Sciatic nerve (tissue), 2 donors: ENCODE data around the gene CALCA. TPM values are rescaled to one million over a fixed set of nuclear protein-coding genes. Genes with fewer than 3 reads are reported as not detected.
"Not testable (repeated sequence)": the region's sequence is repeated elsewhere in the genome, so short reads cannot be mapped to it uniquely, and the experiment has no call there.

ENCODE experiments used
- ATAC-seq: fragments of 200-7000 bp; cut with Tn5 transposase; one replicate; pipeline ENCODE4 v1.9.1; 2020; ENCODE audit warnings: mild to moderate bottlenecking, moderate library complexity
- DNase-seq: peaks from one replicate; pipeline ENCODE4 v3.0.0-alpha.2; 2020; ENCODE audit warnings: low spot score
- intact Hi-C: fragments of 100-400 bp; cut with DNase I; formaldehyde crosslinking; loops from one replicate; pipeline ENCODE4 v1.14.2; 2022
- total RNA-seq: library from RNA; stranded (reverse); fragmentation: NEBNext Ultra II Directional; extraction: Animal tissue kit (Norgen Biotek cat#: 25700); gene quantifications from one replicate; pipeline ENCODE4 v1.2.1, GENCODE V29; 2021
- donor health status: DM: no; HTN: no; CAD: no.
- donor health status: DM: no; HTN: no; CAD: no.

CALCA gene
- 0.67 TPM for total RNA-seq

DNA sequence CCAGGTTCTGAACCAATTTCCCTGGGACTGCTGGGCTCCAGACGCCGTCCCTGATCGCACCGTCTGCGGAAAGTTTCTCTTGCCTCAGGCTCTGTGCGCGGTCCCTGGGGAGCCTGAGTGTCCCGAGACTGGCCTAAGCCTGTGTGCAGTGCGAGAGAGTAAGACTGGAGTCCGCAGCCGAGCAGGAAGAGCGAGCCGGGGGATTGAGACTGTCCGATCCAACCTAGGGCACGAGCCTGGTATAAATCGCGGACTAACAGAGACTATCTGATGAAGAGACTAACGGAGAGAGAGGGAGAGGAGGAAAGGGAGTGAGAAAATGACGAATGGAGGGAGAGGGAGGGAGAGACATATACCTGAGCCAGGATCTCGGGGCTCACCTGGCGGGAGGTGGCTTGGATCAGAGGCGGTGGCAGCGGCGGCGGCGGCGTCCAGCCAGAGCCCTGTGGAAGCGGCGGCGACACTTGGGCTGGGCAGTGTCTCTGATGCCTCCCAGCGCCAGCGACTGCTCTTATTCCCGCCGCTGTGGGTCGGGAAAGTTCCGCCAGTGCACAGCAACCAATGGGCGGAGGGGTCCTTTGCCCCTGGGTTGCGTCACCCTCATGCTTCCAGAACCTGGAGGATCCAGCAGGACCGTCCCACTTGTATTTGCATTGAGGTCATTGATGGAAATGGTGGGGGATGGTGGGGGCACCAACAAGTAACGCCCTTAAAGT lies at the start of gene CALCA:
Gene CALCA, minus strand, starts transcription at position 487 of the 716 bp plus-strand sequence. CDS start 1,159 bp downstream, outside the sequence.
- intact Hi-C loops = no loop called here
- ATAC-seq = no peak
- DNase-seq = no peak

- DNase-seq (no peak), ATAC-seq (no peak)
- intact Hi-C loops = no loop called here
Measured at GRCh38 chr11:15016200-15016599, 44.0 kb upstream of the CALCA start.

DNA sequence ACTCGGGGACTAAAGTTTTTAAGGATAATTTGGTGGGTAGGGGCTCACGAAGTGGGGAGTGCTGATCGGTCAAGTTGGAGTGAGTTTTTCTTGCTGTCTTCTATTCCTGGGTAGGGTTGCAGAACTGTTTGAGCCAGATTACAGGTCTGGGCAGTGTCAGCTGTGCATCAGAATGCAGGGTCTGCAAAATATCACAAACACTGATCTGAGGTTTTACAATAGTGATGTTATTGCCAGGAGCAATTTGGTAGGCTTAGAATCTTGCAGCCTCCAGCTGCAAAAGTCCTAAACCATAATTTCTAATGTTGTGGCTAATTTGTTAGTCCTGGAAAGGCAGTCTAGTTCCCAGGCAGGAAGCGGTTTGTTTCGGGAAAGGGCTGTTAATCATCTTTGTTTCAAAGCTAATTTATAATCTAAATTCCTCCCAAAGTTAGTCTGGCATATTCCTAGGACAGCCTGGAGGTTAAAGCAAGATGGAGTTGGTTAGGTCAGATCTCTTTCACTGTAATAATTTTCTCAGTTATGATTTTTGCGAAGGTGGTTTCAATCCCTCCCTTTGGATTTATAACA lies 39.7 kb upstream of the CALCA start:
- DNase-seq (no peak), ATAC-seq (no peak)
- intact Hi-C loops = no loop called here

DNA sequence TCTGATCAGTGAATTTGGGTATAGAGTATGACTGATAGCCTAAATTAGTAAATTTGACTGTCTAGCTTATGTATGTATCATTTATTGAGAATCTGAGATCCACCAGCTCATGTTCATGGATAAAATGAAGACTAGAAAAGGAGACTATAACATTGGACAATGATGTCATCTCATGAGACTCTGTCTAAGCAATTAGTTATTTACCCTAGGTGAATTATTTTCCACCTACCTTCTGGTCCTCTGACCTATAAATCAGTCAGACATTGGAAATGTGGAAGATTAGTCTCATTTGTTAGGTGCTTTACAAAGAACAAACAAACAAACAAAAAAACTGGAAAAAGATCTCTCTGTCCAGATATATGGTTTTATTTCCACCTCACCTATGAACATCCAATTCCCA lies 38.7 kb upstream of the CALCA start:
- ATAC-seq (no peak), DNase-seq (no peak)
- intact Hi-C loops = no loop called here

DNA sequence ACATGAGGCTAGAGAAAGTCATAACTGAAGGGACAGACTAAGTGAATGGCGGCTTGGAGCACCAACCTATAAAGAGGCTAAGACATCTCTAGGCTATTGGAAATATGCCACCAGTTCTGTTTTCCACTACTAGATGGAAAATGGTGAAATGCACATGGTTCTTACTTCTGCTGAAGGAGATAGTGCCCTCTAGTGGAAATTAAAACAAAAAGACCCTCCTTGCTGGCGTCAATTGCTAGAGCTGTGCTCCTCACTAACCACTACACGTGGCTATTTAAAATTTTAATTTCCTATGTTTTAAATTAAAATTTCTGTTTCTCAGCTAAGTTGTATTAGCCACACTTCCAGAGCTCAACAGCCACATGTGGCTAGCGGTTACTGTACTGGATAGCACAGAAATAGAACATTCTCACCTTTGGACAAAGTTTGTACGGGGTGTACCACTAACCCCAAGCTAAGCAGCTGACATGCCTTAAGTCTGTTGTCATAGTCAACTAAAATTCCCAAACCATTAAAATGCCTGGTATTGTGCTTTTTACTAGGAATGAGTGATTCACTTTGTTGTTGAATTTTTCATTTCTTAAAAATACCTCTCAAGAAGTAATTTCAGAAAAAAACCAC lies 34.1 kb upstream of the CALCA start:
- DNase-seq = no peak
- no peak for ATAC-seq
- intact Hi-C loops = no loop called here

DNA sequence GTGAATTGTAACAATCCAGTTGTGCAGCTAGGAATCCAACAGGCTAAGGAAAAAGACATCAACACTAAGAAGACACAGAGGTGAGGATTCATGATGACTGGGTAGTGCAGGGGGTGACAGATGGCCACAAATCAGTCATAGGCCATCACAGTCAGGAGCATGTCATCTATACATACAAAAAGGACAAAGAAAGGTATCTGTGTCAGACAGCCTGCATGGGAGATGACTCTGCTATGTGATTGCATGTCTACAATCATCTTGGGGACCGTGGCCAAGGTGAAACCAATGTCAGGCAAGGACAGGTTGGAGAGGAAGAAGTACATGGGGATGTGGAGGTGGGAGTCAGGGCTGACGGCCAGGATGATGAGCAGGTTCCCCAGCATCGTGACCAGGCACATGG lies 16.0 kb upstream of the CALCA start:
- intact Hi-C loops, ATAC-seq, DNase-seq: not testable (repeated sequence)

DNA sequence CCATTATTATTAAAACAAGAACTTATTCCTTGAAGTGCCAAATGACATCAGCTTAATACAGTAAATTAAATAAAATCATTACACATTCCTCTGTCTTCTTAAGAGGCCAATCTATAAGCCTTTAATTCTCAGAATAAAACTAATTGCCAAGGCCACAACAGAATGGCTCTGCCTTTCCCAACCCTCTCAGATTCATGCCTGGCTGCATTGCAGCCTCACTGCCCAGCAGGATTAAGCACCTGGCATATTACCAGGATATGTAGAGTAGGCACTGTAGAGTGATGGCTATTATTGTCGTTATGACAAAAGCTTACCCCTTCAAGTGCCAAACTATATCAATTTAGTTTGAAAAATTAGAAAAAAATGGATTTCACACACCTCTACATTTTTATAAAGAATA lies 9.4 kb upstream of the CALCA start:
- intact Hi-C loops = no loop called here
- ATAC-seq = no peak
- no peak for DNase-seq

DNA sequence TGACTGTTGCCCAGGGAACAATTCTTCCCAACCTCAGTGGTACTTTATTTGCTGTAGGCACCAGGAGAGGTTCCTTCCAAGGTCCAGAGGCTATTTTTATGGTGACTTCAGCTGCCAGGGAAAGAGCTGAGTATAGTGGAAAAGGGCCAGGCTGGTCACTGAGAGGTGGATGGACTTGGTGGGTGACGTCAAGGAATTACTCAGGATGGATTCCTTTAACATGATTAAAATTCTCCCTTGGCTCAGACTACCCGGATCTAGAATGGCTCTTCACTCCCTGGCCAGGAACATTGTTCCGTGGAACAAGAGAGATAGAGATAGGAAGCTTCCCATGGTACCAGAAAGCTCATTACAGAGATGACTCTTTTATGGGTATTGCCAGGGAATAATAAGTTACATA lies 8.7 kb upstream of the CALCA start:
- DNase-seq = no peak
- intact Hi-C loops = no loop called here
- no peak for ATAC-seq

DNA sequence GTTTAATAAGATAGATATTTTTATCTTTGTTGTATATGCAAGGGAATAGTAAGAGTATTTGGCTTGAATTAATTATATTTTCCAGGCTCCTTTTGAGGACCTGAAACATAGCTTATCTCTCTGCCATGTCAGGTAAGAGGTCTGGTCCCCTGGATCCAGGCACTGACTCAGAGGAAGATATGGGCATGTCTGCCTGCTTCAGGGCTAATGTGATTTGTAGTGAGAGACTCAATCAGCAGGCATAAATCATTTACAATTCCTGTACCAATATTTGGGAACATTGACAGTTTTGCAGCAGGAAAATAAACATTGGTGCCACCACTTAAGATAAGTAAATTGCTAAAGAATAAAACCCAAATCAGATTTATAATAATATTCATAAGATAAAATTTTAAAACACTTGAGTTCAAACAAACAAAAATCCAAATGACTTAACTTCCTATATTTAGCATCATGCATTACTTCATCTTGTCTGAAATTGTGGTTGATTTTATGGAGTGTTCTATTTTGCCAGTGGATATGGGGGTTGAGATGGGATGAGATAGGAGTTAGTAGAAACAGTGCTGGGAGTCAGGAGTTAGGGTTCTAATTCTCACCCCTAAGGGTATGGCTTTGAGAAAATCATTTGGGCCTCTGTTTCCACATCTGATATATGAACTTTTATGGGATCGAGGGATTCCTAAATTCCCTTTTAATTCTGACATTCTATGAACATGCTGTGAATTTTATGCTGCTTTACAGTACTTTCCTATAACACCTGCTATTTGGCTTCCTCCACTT lies 5.1 kb upstream of the CALCA start:
- ATAC-seq (no peak), DNase-seq (no peak)
- intact Hi-C loops = no loop called here

GRCh38 chr11:14975252-14975587 lies 3.1 kb upstream of the CALCA start:
- intact Hi-C loops = no loop called here
- no peak for ATAC-seq

GRCh38 chr11:14974515-14975251 lies 2.5 kb upstream of the CALCA start:
- DNase-seq (no peak), ATAC-seq (peak; percentile 21)
- intact Hi-C loops = no loop called here

More at GRCh38 chr11:14975252-14975587, 3.1 kb upstream of the CALCA start:
- no peak for DNase-seq

GRCh38 chr11:14973621-14974514 lies 1.7 kb upstream of the CALCA start:
- DNase-seq (no peak), ATAC-seq (peak; percentile 29)
- intact Hi-C loops = no loop called here

DNA sequence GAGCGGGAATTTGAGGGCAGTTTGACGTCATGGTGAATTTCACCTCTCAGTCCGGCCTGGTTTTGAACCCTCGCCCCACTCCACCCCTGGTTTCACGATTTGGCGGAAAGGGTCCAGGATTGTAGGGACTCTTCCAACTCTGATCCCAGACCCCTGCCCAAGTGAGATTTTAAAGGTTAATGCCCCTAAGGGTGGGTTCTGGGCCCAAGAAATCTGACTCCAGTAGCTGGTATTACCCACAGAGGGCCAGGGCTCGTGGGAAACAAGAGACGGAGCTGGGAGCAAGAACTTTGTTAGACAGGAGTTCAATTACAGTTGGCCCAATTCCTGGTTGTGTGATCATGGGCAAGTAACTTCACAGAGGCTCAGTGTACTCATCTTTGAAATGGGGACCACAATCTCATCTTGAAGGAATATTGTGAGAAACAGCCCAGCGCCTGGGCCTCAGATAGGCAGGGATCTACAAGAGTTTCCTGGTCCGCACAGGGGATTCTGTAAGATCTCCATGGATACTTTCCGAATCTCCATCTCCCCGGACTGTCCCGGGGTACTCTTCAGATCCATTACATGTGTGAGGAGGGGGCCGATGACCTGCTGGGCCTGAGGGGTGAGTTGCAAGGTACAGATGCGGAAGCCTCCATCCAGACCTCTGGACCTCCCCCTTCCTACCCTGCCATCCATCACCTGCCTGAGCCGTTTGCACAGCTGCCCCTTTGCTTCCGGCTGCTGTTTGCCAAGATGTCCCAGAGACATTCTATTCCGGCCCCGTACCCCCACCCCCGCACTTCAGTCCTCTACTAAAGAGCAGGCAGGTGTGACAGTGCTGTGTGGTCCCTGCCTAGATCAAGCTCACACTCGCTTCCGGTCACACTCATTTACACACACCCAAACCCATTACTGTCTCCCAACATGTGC lies 687 bp upstream of the CALCA start:
- no peak for ATAC-seq
- intact Hi-C loops = no loop called here

DNA sequence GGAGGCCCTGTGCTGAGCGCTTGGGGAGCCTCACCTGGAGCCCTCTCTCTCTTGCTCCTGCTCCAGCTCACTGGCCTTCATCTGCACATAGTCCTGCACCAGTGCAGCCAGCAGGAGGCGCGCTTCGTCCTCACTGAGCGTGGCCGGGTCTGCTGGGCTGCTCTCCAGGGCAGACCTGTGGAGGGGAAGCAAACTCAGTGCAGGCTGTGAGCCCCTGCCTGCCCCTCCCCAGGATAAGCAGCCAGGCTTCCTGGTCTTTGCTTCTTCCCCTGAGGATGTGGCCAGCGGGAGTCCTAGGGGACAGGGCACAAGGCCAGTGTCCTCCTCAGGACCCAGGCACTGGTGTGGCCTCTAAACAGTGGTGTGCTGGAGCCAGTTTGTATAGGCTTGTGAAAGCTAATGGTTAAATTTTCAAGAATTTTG lies 2.2 kb downstream of the CALCA start:
- intact Hi-C loops = no loop called here
- DNase-seq (no peak), ATAC-seq (no peak)

More for the DNA sequence above, 687 bp upstream of the CALCA start:
- DNase-seq = no peak

DNA sequence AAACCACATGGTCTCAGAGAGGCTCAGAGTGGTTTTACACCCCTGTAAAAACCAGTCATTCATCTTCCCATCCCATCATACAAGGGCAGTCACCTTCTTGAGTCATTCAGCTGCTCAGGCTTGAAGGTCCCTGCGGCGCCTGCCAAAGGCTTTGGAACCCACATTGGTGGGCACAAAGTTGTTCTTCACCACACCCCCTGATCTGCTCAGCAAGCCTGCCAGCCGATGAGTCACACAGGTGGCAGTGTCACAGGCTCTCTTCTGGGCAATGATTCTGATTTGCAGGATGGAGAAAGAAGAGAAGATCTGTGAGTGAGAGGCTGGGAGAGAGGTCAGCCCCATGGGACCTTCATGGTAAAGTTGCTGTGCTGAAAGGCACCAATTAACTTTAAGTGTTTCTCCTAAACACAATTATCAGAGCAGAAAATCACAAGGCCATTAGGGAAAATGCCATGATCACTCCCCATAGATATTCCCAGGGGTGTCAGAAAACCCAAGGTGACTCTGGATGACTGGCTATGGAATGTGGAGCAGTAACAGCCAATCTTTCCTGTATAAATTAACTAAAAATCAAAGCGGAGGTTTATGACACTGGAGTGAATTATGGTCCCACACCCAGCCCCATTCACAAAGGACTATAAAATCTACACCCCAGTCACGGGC lies 4.4 kb downstream of the CALCA start:
- intact Hi-C loops = no loop called here
- ATAC-seq (no peak), DNase-seq (no peak)

DNA sequence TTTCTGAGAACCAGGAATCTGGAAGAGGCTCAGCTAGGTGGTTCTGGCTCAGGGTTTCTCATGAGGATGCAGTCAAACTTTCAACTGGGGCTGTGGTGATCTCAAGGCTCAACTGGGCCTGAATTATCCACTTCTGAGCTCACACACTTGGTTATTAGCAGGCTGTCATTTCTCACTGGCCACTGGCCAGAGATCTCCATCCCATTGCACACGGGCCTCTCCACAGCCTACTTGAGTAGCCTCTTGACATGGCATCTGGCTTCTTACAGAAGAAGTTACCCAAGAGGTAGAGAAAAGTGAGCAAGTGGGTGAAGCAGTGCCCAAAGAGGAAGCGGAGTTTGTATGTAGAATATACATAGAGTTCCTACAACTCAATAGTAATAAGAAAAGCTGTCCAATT lies 16.0 kb downstream of the CALCA start:
- DNase-seq (no peak), ATAC-seq (no peak)
- intact Hi-C loops = no loop called here

DNA sequence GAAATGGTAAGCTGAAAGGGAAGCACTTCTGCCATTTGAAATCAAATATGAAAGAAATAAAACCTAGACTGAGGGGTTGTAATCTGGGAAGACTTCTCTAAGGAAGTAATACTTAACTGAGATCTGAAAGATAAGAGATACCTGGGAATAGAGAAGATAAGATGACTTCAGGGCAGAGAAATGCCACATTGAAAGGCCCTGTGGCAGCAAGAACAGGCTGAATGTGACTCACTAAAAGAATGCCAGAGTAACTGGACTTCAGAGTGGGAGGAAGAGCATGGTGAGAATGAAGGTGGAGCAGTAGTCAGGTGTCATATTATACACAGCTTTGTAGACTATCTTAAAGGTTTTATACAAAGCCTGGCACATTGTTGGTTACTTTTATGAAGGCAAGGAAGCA lies 17.6 kb downstream of the CALCA start:
- DNase-seq (no peak), ATAC-seq (no peak)
- intact Hi-C loops = no loop called here
